CD4-positive, alpha-beta T cell treated with Interleukin-6 for 4 hours (primary cell): Measurements from ENCODE around the gene ZNF660.
"Not testable (repeated sequence)": the region's sequence is repeated elsewhere in the genome, so short reads cannot be mapped to it uniquely, and the experiment has no call there.

Experiments used
- DNase-seq: peaks from one replicate; pipeline ENCODE4 v3.0.0-alpha.2; 2020; ENCODE audit warnings: mixed read lengths

The ZNF660 gene

GRCh38 chr3:44584646-44585501, at the start of gene ZNF660:
Gene ZNF660, plus strand, starts transcription at chr3:44584964. Its CDS starts 9,230 bp downstream, at chr3:44594194.
- DNase-seq, result no peak

- DNase-seq, result no peak
Observed at GRCh38 chr3:44535364-44535763, 49.4 kb upstream of the ZNF660 start.

DNA sequence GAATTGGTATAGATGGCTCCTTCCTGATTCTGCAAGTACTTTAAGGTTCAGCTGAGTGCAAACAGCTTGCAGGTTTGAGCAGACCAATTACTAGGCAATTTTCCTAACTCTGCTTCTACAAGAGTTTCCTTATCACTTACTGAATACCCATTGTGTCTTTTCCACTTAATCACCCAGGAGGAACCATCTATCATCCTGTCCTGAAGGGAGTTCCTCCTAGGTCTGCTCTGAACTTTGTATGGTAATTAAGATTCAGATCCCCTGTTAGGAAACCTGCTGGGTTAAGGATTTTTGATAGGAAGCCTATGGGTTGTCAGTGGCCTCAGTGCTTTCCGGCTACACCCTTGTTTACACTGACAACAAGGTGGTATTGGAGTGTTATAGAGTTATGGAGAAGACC, 40.0 kb upstream of the ZNF660 start:
- DNase-seq, result not testable (repeated sequence)

GRCh38 chr3:44554626-44555592, 29.9 kb upstream of the ZNF660 start, which contains the start of gene ZKSCAN7:
Gene ZKSCAN7, plus strand, starts transcription at chr3:44555193. Its CDS starts 1,855 bp downstream, at chr3:44557048.
- DNase-seq, result peak; percentile 59

DNA sequence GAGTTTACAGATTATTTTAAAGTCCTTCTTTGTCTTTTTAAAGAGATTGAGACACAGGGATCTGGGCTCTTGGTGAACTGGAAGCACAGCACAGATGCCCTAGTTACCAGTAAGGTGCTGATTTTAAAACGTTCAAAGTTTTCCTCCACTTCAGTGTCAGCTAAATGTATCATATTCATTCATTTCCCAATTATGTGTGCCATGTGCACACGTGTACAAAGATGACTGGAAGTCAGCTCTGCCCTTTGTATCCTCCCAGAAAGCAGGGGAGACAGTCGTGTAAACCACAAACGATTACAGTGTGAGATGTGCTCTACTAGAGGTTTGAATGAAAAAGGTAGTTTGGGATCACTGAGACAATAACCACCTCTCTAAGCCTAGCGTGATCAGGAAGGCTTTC, 29.0 kb upstream of the ZNF660 start:
- DNase-seq, result no peak

- no peak for DNase-seq
Observed at GRCh38 chr3:44557074-44557473, 27.7 kb upstream of the ZNF660 start.

GRCh38 chr3:44561076-44561475, 23.7 kb upstream of the ZNF660 start:
- no peak for DNase-seq

DNA sequence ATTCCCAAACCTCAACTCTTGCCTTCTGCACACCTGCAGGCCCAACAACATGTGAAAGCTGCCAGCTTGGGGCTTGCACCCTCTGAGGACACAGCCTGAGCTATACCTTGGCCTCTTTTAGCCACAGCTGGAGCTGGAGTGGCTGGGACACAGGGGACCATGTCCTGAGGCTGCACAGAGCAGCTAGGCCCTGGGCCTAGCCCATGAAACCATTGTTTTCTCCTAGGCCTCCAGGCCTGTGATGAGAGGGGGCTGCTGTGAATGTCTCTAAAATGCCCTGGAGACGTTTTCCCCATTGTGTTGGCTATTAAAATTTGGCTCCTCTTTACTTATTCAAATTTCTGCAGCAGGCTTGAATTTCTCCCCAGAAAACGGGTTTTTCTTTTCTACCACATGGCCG, 22.6 kb upstream of the ZNF660 start:
- DNase-seq, result no peak

DNA sequence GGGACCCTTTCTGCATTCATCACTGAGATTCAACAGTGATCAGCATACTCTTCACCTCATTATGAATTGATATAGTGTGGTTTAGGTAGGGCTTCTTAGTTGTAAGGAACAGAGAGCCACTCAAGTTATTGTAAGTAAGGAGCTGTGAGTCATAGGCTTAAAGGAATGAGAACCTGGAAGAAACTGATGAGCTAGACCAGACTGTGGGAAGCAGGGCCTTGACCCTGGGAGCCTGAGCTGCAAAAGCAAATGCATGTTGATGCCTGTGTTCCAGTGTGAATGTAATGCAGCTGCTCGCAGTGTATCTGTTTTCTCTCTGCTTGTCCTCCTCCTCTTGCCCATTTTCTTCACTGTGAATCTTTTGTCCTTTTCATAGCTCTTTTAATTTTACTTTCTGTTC, 16.2 kb upstream of the ZNF660 start:
- DNase-seq, result no peak

DNA sequence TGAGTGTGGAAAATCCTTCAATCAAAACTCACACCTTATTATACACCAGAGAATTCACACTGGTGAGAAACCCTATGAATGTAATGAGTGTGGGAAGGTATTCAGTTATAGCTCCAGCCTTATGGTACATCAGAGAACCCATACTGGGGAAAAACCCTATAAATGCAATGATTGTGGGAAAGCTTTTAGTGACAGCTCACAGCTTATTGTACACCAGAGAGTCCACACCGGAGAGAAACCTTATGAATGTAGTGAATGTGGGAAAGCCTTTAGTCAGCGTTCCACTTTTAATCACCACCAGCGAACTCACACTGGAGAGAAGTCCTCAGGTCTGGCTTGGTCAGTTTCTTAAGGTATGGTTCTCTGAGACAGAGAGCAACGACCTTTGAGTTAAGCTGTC, 13.7 kb upstream of the ZNF660 start:
- DNase-seq, result no peak

- no peak for DNase-seq
Observed at GRCh38 chr3:44576613-44577012, 8.2 kb upstream of the ZNF660 start.

GRCh38 chr3:44577354-44577952, 7.3 kb upstream of the ZNF660 start:
- DNase-seq, result not testable (repeated sequence)

- DNase-seq, result not testable (repeated sequence)
Observed at GRCh38 chr3:44578316-44578715, 6.4 kb upstream of the ZNF660 start.

DNA sequence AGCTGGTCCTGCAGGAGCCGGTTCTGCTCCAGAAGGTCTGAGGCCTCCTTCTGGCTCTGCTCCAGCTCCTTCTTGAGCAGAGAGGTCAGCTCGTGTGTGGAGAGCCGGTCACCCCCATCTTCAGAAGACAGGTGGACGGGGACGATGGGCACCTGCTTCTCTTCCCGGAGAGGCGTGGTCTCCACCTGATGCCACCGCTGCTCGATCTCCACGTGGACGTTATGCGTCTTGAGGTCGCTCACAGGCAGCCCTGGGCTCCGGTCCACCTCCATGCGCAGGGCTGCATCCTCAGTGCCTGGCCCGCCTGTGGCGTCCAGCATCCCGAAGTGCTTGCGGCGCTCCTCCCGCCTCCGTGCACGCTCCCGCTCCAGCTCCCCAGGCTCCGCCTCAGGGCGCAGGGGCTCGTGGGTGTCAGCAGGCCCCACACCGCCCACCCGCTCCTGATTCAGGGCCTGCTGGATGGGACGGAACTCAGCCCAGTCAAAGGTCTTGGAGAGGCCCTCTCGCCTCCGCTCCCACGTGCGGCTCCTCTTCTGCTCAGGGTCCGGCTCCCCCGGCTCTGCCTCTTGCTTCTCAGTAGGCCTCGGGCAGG, 5.7 kb upstream of the ZNF660 start:
- DNase-seq, result not testable (repeated sequence)

- not testable (repeated sequence) for DNase-seq
Observed at GRCh38 chr3:44579749-44580148, 5.0 kb upstream of the ZNF660 start.

GRCh38 chr3:44580971-44581370, 3.8 kb upstream of the ZNF660 start:
- not testable (repeated sequence) for DNase-seq

GRCh38 chr3:44596621-44597020, 11.9 kb downstream of the ZNF660 start:
- no peak for DNase-seq

DNA sequence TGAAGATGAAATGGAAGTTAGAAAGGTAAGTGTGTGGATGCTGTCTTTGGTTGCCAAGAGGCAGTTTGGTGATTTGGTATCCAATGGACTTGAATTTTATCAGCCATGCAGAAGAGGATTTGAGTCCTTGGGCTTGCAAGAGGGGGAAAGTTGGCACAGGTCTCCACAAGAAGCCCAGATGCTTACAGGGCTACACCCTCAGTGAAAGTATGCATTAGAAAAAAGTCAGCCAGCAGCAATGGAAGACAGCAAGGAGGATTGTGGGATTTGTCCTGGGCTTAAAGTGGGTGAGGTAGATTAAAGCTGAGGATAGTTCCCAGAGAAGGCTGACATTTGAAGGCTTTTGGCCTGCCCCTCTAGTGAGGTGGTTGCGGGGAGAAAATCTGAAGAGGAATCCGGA, 17.0 kb downstream of the ZNF660 start:
- no peak for DNase-seq

- no peak for DNase-seq
Observed at GRCh38 chr3:44612678-44613077, 27.9 kb downstream of the ZNF660 start.

DNA sequence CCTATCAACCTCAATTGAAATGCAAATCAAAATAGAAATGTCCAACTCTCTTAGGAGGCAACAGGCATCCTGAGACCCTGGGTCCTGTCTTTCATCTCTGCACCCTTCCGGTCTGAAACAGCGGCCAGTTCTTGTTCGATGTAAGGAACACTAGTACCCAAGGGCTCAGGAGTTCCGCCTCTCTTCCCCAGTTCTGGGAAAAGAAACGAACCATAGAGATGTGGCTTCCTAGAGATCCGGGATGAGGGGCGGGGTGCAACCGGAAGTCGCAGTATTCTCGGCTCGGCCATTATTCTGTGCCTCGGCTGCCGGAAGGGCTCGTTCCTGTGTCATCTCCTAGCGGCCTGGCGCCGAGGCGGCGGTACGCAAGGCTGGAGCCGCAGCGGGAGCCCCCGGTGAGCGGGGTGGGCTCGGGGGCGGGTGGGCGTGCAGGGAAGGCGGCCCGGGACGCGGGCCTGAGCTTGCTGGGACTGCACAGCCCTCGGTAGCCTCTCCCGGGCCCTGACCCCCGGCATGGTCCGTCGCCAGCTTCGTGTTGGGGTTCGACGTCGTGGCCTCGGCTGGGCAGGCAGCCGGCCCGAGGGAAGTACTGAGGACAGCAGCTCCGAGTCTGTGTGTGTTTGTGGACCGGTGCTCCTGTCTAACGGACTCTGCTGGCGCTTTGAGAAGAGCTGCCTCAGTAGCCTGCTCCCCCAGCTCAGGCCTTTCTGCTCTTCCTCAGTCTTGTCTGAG, 40.2 kb downstream of the ZNF660 start, which contains the start of gene ZNF197:
Gene ZNF197 (plus strand): TSS at position 288 of the 732 bp plus-strand sequence. CDS start 4,119 bp downstream, outside the sequence.
- peak; percentile 65 for DNase-seq

- no peak for DNase-seq
Observed at GRCh38 chr3:44628716-44629115, 44.0 kb downstream of the ZNF660 start.

GRCh38 chr3:44632193-44632592, 47.4 kb downstream of the ZNF660 start:
- no peak for DNase-seq
